ENCODE measurements around the gene NCAPH2.

Gene NCAPH2

DNA sequence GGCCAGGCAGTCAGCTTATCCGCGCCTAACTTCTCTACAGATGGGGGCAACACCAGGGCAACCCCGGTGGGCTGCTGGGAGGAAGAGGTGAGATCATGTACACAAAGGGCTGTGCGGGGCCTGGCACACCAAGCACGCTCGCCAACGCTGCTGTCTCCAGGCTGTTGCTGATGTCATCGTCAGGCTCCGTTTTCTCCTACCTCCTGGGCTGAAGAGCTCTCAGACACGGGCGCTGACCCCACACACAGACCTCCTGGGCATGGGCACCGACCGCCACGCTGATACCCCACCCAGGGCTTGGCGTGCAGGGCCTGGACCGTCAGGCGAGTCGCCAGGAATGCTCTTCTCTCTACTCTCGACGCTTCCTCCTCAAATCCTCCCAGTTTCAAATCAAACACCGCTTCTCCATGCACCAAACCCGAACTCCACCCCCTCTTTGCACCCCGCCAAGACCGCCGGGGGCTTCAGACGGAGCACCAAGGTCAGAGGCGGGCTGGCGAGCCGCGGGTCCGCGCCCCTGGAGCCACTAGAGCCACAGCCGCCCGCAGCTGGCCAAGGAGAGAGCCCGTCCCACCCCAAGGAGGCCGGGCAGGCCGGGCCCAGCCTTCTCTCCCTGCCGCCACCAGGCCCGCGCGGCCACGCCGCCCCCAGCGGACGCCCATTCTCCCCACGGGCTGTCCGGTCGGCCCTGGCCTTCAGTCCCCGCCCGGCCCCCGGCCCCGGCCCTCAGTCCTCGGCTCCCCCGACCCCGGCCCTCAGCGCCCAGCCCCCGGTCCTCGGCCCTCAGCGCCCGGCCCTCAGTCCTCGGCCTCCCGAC is 34.0 kb upstream of the NCAPH2 start:
- DNase-seq (ENCODE audit: low read depth in 4 of 4, low spot score in 1 of 4): peak in 1 of 4 experiments; percentile 32

DNA sequence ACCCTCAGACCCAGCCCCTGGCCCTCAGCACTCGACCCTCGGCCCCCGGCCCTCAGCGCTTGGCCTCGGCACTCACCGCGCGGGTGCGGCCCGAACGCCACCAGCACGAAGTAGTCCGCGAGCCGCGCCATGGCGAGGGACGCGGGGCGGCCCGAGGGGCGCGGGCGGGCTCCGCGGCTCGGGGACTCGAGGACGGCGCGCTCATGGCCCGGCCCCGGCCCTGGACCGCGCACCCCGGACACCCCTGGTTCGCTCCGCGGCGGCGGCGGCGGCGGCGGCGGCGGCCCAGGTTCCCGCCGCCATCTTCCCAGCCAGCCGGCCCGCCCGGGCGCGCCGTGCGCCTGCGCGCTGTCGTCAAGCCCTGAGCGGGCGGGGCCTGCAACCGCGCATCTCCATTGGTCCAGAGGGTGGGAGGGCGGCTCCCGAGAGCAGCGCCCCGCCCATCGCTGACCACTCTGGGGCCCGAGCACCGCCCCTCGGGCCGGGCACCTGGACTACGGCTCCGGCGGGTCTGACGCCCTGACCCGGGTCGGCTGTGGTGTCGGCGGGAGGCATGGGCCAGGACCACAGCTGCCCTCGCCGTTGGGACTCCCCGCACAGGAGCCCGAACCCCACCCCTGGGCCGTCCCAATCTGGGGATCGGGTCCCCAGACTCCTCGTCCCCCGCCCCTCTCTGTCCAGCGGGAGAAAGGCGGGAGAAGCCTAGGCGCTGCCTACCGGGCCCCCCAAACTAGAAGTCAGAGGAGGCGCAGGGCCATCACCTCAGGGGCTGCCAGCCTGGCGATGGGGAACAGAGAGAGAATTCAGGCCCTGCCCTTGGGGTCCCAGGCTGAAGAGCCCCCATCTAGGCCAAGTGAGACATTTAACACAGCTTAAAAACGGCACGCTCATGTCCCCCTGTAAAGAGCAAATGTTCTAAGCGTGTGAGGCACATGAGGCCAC is 33.0 kb upstream of the NCAPH2 start, which contains the start of gene SBF1:
SBF1 (minus strand) TSS at position 326 of the 942 bp plus-strand sequence; CDS start at position 131, 195 bp downstream.
- DNase-seq (ENCODE audit: low read depth in 4 of 4, low spot score in 1 of 4): peak; percentile 64 to 85 (median 74)

DNA sequence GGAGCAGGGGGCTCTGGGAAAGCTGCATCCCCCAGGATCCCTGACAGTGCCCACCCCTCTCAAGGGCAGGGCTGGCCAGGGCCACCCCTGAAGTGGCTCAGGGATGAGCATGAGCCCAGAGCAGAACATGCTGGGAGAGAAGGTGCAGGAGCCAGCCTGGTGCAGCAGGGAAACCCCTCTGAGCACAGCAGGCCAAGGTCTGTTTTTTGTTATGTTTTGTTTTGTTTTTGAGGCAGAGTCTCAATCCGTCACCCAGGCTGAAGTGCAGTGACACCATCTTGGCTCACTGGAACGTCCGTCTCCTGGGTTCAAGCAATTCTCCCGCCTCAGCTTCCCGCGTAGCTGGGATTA is 32.4 kb upstream of the NCAPH2 start:
- no peak for DNase-seq (ENCODE audit: low read depth in 4 of 4, low spot score in 1 of 4)

DNA sequence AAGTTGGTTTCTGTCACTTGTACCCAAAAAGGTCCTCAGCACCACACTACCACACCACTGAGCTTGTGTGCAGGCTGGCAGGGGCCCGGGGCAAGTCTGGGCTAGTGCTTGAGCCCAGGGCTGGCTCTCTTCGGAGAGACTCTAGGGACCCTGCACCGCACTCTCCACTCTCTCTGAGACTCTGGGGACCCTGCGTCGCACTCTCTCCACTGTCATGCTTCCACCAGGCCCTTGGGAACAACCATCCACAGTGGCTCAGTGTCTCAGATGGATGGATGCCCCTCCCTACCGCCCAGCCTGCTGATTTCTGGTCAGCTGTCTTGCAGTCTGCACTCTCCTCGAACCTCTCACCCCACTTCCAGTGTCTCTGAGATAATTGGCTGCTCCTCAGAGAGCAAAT is 31.2 kb upstream of the NCAPH2 start:
- DNase-seq (ENCODE audit: low read depth in 4 of 4, low spot score in 1 of 4): no peak

DNA sequence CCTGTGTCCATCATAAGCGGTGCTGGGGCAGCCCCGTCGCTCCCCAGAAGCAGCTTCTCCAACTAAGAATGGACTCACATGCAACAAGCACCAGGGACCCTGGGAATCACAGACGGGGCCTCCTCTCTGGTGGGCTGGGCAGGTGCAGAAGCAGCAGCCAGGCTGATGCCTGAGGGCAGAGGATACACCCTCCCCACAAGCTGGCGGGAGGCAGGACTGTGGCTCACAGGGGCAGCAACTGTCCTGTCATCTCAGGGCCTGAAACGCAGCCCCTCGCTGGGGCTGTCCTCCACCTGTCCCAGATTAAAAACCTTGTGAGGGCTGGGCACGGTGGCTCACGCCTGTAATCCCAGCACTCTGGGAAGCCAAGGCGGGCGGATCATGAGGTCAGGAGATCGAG is 30.1 kb upstream of the NCAPH2 start:
- DNase-seq (ENCODE audit: low read depth in 4 of 4, low spot score in 1 of 4): no peak

DNA sequence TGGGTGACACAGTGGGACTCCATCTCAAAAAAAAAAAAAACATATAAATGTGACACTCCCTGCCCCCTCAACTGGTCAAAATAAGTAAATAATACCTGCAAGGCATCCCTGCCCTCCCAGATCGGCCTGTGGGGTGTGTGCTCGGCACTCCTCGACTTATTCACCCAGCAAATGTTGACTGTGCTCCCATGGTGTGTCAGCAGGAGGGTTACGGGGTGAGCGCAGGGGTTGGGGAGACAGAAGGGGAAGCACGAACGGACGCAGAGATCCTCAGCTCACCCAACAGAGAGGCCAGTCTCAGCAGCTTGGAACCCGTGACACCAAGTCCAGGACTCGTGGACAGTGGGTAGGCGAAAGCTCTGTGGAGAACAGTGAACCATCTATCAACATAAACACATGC is 28.3 kb upstream of the NCAPH2 start:
- no peak for DNase-seq (ENCODE audit: low read depth in 4 of 4, low spot score in 1 of 4)

DNA sequence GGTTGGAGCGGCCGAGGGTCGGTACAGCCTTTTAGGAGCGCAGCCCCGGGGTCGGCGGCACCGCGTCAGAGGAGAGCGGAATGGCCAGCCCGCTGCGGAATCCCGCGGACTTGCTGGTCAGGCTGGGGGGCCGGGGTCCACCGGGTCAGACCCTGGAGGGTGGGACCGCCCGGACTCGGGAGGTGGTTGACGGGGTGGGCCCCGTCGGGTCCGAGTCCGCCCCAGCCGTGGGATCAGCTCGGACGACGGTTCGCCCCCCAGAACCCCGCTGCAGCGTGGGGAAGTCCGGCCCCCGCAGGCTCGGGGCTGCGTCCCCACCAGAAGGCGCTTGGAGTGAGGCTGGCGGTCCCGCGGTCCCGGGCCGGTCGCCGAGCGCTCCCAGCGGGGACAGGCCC is 27.0 kb upstream of the NCAPH2 start:
- no peak for DNase-seq (ENCODE audit: low read depth in 4 of 4, low spot score in 1 of 4)

DNA sequence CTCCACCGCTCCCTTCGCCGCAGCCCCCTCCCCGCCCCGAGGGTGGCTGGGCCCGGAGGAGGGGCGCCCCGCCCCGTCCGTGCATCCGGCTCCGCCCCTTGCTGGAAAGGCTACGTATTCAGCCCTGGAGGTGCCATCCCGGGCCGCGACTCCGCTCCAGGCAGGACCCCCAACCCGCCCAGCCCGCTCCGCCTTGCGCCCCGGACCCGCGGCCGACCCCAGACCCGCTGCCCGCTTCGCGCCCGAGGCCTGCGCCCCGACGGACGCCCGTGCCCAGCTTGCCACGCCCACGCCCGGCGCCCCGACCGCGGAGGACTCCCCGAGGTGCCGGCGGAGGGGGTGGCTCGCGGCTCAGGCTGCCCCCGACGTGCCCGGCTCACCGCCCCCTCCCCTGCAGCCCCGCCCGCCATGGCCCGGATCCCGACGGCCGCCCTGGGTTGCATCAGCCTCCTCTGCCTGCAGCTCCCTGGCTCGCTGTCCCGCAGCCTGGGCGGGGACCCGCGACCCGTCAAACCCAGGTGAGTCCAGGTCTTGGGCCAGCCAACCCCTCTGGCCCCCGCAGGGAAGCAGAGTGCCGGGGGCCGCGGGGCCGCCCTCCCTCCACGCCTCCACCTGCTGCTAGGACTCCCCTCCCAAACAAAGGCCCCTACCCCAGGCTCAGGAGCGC is 26.5 kb upstream of the NCAPH2 start, which contains the start of gene ADM2:
ADM2 (plus strand) TSS at position 104 of the 667 bp plus-strand sequence; CDS start at position 409, 305 bp downstream.
- peak in 3 of 4 experiments; percentile 34 to 59 (median 53) for DNase-seq (ENCODE audit: low read depth in 4 of 4, low spot score in 1 of 4)

DNA sequence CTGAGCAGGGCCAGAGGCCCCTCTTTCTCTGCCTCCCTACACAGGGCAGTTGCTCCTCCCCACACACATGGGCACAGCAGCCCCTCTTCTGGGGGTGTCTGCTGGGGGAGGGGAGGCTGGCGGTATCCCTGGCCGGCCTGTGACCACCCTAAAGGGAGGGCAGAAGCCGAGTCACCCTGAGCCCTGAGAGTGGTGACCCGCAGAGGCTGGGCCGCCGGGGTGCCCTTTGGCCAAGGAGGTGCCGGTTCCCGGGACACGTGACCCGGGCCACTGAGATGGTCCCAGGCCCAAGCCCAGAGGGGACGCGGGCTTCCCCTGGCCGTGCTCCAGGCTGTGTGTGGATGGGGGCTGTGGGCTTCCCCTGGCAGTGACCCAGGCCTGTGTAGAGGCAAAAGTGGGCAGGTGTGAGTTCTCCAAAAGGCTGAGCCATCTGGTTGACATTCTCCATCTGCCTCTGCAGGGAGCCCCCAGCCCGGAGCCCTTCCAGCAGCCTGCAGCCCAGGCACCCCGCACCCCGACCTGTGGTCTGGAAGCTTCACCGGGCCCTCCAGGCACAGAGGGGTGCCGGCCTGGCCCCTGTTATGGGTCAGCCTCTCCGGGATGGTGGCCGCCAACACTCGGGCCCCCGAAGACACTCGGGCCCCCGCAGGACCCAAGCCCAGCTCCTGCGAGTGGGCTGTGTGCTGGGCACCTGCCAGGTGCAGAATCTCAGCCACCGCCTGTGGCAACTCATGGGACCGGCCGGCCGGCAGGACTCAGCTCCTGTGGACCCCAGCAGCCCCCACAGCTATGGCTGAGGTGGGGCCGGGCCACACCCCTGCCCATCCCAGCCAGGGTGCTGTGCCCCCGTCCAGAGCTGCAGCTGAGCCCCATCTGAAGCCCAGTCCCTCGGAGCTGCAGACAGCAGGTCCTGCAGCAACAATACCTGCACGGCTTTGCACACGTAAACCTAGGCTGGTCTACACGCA is 25.6 kb upstream of the NCAPH2 start:
- DNase-seq (ENCODE audit: low read depth in 4 of 4, low spot score in 1 of 4): no peak

DNA sequence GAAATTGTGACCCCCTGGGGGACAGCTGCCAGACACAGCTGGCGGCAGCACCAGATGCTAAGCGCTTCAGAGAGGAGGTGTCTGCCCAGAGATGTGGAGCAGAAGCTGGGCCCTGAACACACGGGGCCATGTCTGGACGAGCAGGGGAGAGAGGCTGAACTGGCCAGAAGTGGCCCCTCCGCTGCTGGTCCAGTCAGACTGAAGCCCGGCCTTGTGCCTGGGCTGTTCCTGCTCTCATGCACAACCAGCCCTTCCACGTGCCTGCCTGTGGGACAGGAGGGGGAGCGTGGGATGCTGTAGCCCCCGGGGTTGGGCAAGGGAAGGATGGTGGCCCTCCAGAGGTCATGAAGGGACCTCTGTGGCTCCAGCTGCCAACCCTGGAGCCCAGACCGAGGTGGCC is 24.9 kb upstream of the NCAPH2 start:
- no peak for DNase-seq (ENCODE audit: low read depth in 4 of 4, low spot score in 1 of 4)

DNA sequence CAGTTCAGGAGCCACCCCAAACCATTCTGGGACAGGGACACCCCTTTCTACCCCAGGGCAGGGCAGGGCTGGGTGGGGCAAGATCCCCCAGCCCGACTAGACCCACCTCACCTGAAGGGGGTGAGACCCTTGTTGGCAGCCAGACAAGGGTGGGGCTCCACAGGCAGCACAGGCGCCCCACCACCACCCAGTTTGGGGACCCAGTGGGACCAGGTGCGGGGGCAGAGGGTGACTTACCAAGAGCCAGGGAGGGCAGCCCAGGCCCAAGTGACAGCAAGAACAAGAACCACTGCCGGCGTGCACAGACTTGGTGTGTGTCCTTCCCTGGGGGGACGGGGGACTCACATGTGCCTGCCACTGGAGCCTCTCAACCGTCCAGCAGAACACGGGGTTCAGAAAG is 24.5 kb upstream of the NCAPH2 start:
- DNase-seq (ENCODE audit: low read depth in 4 of 4, low spot score in 1 of 4): no peak

DNA sequence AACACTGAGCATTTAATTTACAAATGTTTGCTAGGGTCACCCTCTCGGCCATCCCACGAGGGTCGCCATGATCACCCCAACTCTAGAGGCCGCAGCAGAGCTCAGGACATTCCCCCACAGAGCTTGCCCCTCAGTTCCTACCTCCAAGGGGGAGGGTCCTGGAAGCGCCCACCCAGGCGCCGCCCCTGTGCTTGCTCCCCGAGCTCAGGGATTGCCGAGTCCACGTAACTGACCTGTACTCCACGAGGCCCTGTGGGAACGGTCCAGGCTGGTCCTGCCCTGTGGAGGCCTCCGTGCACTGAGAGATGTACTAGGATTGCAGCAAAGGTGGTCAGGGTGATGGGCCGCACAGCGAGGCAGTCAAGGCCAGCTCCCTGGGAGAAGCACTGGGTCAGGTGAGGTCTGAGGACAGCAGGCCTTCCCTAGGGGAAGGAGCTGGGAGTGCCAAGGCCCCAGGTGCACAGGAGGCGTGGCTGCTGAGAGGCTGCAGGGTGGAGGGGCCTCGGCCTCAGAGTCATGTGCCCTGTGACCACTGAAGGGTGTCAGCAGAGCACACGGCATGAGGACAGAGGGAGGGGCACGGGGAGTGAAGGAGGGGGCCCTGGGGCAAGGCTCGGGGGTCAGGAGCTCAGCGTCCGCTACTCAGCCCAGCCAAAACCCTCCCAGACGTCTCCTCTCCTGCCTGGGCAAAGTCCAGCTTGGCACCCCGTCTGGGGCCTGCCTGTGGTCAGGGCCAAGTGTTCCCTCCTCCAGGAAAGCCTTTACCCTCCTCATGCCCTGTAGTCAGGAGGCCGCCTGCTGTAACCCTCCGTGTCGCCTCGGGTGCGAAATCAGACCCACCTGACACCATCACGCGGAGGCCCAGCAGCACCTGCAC is 23.8 kb upstream of the NCAPH2 start:
- no peak for DNase-seq (ENCODE audit: low read depth in 4 of 4, low spot score in 1 of 4)

DNA sequence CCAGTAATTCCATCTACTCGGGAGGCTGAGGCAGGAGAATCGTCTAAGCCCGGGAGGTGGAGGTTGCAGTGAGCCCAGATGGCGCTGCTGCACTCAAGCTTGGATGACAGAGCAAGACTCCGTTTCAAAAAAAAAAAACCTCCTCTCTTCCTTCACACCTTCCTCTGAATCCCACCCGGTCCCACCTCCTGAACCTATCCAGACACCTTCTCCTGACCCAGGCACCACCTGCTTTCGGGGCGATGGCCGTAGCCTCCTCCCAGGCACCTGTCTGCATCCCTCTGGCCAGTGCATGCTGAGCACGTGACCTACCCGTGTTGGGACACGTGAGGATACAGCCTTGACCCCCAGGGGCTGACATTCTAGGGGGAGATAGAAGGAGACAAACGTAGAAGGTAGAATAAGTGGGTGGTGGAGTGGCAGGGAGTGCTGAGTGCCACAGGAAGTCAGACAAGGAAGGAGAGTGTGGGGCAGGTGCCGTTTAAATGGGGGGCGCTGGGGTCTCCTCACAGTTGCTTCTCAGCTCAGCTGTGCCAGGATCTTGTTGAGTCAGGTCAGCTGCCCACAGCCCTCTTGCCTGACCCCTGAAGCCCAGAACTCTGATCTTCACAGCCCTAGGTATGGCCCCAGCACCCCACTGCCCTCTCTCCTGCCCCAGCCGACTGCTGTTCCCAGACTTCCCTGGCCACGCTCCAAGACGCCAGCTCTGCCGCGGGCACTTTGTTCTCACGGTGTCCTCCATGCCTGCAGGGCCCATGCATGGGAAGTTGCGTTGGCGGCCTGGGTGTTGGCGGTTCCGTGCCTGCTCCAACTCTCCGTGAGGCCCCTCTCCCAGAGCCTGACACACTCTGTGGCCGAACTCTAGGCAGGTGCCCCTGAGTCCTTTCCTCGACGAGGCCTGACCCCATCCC is 22.5 kb upstream of the NCAPH2 start:
- DNase-seq (ENCODE audit: low read depth in 4 of 4, low spot score in 1 of 4): no peak

DNA sequence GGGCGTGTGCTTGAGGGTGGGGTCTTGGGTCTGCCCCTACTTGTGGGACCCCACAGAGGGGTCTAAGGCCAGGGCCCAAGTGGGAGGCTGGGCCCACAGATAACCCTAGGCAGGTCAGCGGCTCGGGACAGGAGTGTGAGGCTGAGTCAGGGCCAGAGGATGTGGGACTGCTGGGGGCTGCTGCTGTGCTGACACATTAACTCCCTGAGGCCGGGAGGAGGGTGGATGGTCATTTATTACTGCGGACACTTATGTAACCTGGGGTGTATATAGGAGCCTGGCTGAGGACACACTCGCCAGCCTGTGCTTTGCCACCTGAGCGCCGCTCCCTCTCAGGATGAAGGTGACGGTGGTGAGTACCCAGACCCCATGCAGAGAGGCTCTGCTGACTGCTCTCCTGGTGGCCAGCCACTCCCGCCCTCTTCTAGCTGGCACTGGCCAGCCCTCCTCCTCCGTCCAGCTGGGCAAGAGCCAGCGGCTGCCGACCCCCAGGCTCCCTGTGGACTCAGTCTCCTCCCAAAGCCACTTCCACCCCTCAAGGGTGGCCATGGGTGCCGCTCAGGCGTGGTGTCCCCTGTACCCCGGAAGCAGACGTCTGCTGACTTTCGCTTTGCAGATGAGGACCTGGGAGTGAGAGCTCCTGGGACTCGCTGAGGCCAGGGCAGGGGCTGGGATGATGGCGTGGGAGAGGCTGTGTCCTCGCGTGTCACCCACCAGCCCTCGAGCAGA is 21.3 kb upstream of the NCAPH2 start, which contains the start of gene MIOX:
MIOX (plus strand) TSS at position 299 of the 729 bp plus-strand sequence; CDS start at position 338, 39 bp downstream.
- DNase-seq (ENCODE audit: low read depth in 4 of 4, low spot score in 1 of 4): no peak

DNA sequence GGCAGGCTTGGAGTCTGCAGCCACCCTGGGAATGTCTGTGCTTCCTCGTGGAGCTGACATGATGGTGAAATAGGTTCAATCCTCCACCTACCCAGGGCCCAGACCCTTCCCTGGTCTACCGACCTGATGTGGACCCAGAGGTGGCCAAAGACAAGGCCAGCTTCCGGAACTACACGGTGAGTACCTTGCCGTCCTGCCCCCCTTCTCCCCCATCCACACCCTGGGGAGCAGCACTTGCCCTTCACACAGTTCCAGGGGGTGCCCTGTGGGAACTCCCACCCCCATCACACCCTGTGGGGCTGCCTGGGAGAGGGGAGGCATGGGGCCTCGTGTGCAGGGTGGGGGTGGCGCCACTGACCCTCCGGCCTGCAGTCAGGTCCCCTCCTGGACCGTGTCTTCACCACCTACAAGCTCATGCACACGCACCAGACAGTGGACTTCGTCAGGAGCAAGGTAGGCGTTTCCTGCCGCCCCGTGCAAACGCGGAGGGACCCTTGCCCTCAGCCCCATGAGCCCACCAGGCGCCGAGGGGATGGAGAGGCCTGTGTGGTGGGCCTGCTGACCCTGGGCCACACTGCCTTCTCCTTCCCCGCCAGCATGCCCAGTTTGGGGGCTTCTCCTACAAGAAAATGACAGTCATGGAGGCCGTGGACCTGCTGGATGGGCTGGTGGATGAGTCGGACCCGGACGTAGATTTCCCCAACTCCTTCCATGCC is 20.6 kb upstream of the NCAPH2 start:
- DNase-seq (ENCODE audit: low read depth in 4 of 4, low spot score in 1 of 4): no peak

DNA sequence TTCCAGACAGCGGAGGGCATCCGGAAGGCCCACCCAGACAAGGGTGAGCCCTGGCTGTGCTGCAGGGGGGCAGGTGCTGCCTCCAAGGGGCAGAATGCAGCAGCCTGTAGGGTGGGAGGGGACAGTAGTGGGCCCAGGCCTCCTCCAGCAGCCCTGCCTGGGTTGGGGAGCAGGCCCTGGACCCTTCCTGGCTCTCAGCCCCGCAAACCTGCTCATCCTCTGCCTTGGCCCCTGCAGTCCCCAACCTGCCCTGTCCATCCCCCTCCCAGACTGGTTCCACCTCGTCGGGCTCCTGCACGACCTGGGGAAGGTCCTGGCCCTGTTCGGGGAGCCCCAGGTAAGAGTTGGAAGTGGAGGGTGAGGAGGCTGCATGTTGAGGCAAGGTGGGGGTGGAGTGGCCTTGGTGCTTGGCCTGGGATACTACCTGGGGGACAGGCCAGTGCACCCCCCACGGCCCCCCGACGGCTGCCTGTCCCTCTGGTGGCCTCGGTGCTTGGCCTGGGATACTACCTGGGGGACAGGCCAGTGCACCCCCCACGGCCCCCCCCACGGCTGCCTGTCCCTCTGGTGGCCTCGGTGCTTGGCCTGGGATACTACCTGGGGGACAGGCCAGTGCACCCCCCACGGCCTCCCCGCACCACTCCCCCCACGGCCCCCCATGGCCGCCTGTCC is 19.9 kb upstream of the NCAPH2 start:
- DNase-seq (ENCODE audit: low read depth in 4 of 4, low spot score in 1 of 4): no peak

All from stimulated activated CD4-positive, alpha-beta T cell treated with anti-CD3 and anti-CD28 coated beads, Interleukin-1b, Interleukin-23, amount 100 ng/mL, for 24 hours (primary cell).